GM10266 (cell line): Measurements from ENCODE around the gene LAD1.

Experiments used
- DNase-seq: peaks from one replicate; pipeline ENCODE4 v3.0.0; 2012; ENCODE audit errors: extremely low spot score
- CTCF ChIP-seq: IDR thresholded peaks from 2 replicates; pipeline ENCODE4 v1.5.1; 2012; ENCODE audit warnings: mild to moderate bottlenecking, low read depth; ENCODE audit not compliant: control insufficient read depth, insufficient read depth; ENCODE audit errors: missing control alignments

LAD1 gene

GRCh38 chr1:201419256-201419655 is 20.1 kb upstream of the LAD1 start:
- no peak for TF ChIP-seq CTCF
- DNase-seq = no peak

GRCh38 chr1:201418461-201418860 is 19.3 kb upstream of the LAD1 start:
- no peak for DNase-seq
- no peak for TF ChIP-seq CTCF

GRCh38 chr1:201414051-201414738 is 15.1 kb upstream of the LAD1 start:
- no peak for TF ChIP-seq CTCF
- no peak for DNase-seq

GRCh38 chr1:201411292-201411691 is 12.2 kb upstream of the LAD1 start:
- no peak for DNase-seq

GRCh38 chr1:201409440-201409839 is 10.3 kb upstream of the LAD1 start:
- TF ChIP-seq CTCF = no peak
- DNase-seq = no peak

More at GRCh38 chr1:201411292-201411691, 12.2 kb upstream of the LAD1 start:
- no peak for TF ChIP-seq CTCF

GRCh38 chr1:201408834-201409200 is 9.7 kb upstream of the LAD1 start:
- no peak for TF ChIP-seq CTCF
- no peak for DNase-seq

GRCh38 chr1:201408176-201408833 is 9.2 kb upstream of the LAD1 start:
- DNase-seq = peak; percentile 87
- peak; percentile 97 for TF ChIP-seq CTCF
